Activated CD4-positive, CD25-positive, alpha-beta regulatory T cell treated with anti-CD3 and anti-CD28 coated beads, Interleukin-2, amount 50 U/mL, for 16 hours (primary cell): ENCODE measurements around the gene RNF14.
A peak's percentile ranks its signal among the peaks of the same experiment; 100 is the strongest.
"Not testable (repeated sequence)": the region's sequence is repeated elsewhere in the genome, so short reads cannot be mapped to it uniquely, and the experiment has no call there.

Experiments used
- DNase-seq: peaks from one replicate; pipeline ENCODE4 v3.0.0-alpha.2; 2020; ENCODE audit warnings: low read depth, low spot score

The RNF14 gene

DNA sequence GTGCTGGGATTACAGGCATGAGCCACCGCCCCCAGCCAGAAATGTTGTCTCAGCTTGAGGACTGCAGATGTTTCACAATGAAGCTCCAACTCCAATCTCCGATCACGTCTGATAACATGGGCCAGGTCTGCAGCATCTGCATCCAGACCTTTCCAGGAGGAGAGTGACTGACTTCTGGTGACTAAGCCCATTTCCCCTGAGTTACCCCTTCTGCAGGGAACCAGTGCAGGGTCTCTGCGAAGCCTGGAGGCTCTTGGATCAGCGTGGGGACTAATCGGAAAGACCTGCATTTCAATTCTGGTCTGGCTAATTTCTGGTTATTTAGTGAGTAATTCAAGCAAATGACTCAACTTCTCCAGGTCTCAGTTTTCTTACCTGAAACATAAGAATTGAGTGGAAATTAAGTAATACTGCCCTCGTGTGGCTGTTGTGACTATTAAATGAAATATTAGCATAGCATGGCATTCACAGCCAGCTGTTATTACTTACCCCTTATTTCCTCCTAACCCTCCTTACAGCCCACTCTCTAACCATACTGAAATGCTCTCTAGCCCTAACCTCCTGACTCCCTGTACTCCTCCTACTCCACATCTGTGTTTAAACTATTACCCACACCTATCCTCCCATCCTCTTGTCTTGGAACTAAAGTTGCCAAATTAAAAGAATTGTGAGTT is 46.1 kb downstream of the RNF14 start:
- DNase-seq, result peak; percentile 47

DNA sequence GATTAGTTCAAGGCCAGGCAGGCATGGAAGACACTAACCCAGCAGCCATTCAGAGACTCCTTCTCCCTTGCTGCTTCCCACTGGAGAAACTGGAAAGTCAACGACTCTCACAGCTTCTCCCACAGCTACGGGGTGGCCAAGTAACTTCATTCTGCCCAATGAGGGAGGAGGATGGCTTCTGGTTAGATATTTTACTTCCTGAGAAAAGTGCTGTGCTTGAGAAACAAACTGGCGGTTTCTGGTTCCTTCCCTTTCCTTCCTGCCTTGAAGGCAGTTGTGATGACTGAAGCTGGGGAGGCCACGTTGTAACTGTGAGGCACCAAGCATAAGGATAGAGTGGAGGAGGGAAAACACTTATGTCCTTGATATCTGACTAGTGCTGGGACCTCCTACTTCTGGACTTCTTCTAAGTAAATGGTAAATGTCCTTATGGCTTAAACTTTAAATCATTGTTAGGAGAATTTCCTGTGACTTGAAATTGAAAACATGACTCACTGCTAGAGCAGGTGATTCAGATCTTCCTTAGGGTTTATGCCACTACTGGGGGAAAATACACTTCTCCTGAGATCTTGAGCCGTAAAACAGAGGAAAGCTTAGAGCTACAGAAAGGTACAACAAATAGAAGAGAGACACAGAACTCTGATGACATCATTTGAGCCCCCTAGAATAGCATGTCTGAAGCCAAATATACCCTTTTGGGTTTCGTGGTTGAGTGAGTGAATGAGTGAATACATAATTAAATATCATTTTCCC is 47.1 kb downstream of the RNF14 start:
- no peak for DNase-seq

- DNase-seq, result no peak
Measured at GRCh38 chr5:142016556-142016955, 47.7 kb downstream of the RNF14 start.

- no peak for DNase-seq
Measured at GRCh38 chr5:142017832-142018427, 49.0 kb downstream of the RNF14 start.

DNA sequence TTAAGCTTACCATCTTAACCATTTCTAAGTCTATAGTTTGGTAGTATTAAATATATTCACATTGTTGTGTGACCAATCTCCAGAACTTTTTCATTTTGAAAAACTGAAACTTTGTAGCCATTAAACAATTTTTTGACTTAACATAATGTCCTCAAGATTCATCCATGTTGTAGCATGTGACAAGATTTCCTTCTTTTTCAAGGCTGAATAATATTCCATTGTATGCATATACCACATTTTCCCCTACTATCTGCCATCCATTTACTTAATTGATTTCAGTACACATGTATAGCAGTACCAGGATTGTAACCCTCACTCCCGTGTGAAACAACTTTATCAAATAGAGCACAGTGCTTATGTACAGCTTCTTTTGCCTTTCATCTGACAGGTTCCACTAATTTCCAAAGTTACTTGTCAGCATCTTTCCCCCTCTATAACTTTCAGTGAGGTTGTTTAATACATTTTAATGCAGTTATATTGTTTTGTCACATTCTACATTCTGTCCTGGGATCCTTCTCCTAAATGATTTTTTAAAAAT is 51.3 kb downstream of the RNF14 start:
- DNase-seq, result no peak

DNA sequence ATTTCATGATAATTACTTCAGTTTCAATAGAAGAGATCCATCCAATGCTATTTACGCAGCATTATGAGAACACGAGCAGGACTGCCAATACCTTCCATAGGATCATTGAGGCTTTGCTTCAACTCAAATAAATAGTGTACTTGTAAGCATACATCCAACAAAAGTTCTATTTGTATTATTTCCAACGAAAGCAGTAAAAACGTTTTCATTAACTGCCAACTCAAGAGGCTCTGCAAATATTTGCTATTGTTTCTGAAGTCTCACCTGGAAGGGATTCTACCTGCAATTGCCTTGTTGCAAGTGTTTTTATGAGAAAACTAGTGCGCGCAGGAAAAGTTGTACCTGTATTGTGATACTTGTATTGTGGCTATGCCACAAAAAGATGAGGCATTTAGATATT is 54.9 kb downstream of the RNF14 start:
- DNase-seq, result no peak

GRCh38 chr5:142024771-142025304 is 55.9 kb downstream of the RNF14 start:
- DNase-seq, result peak; percentile 71

DNA sequence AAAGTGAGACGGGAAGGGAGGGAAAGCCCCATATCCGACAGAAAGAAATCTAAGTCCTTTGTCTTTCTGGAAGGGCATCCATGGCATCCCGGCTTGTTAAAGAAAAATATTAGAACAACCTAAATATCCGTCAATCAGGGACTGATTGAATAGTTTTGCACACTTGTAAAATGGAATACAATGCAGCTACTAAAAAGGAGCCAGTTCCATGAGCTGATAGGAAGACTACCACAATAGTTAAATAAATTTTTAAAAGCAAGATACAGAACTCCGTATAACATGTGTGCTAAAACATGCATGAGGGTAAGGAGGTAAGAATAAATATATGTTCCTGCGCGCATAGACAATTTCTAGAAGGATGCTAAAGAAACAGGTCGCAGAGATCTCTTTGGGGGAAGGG is 56.7 kb downstream of the RNF14 start:
- DNase-seq, result no peak

GRCh38 chr5:142032150-142032549 is 63.2 kb downstream of the RNF14 start:
- no peak for DNase-seq

GRCh38 chr5:142032747-142033631 is 64.1 kb downstream of the RNF14 start:
- no peak for DNase-seq

- DNase-seq, result not testable (repeated sequence)
Measured at GRCh38 chr5:142033632-142034567, 65.0 kb downstream of the RNF14 start.

- no peak for DNase-seq
Measured at GRCh38 chr5:142034994-142035393, 66.1 kb downstream of the RNF14 start.

- no peak for DNase-seq
Measured at GRCh38 chr5:142036918-142037317, 68.0 kb downstream of the RNF14 start.

GRCh38 chr5:142037599-142037998 is 68.7 kb downstream of the RNF14 start:
- DNase-seq, result not testable (repeated sequence)

GRCh38 chr5:142038735-142039134 is 69.8 kb downstream of the RNF14 start:
- DNase-seq, result no peak
